HepG2 (cell line): Measurements from ENCODE around the gene KRTAP10-2. TPM values are rescaled to one million over a fixed set of nuclear protein-coding genes. Genes with fewer than 3 reads are reported as not detected.

Experiments
- HCFC1 ChIP-seq: fragments of 150-350 bp; IDR thresholded peaks from 2 replicates; pipeline ENCODE4 v1.6.1; 2014; ENCODE audit warnings: low read depth, low read length
- IKZF4 ChIP-seq: sonication (generic); formaldehyde crosslinking; IDR thresholded peaks from 2 replicates; pipeline ENCODE4 v1.5.1; 2020; ENCODE audit warnings: borderline replicate concordance, mild to moderate bottlenecking, low read depth, missing genetic modification reagents; ENCODE audit errors: not compliant biosample characterization
- PHF8 ChIP-seq: sonication (generic); formaldehyde crosslinking; IDR thresholded peaks from 2 replicates; pipeline ENCODE4 v1.5.0; 2020; ENCODE audit warnings: missing genetic modification reagents
- POLR2AphosphoS2 ChIP-seq: IDR thresholded peaks from 2 replicates; pipeline ENCODE4 v1.6.1; 2011; ENCODE audit warnings: low read depth, low read length, improper control_type of control experiment
- RBAK ChIP-seq: sonication (generic); formaldehyde crosslinking; IDR thresholded peaks from 2 replicates; pipeline ENCODE4 v1.5.1; 2020; ENCODE audit warnings: mild to moderate bottlenecking, missing genetic modification reagents
- YY1 ChIP-seq: IDR thresholded peaks from 2 replicates; pipeline ENCODE4 v1.6.1; 2011; ENCODE audit warnings: low read length, low read depth, moderate library complexity, mild to moderate bottlenecking; ENCODE audit not compliant: insufficient read depth, insufficient replicate concordance
- ZNF296 ChIP-seq: sonication (generic); formaldehyde crosslinking; conservative IDR thresholded peaks from 2 replicates; pipeline ENCODE4 v1.5.0; 2020; ENCODE audit warnings: mild to moderate bottlenecking, missing genetic modification reagents
- ZNF879 ChIP-seq: sonication (generic); formaldehyde crosslinking; IDR thresholded peaks from 2 replicates; pipeline ENCODE4 v1.8.1; 2023; ENCODE audit warnings: missing genetic modification reagents
- polyA plus RNA-seq, 8 experiments: library from polyadenylated mRNA; depleted of rRNA in 3 of 8; stranded (reverse) in 7 of 8; unstranded in 1 of 8; fragments of >200 nt; fragmentation: Illumina TruSeq in 4 of 8; extraction: Trizol in 4 of 8; gene quantifications; 2 replicates each; pipeline versions ENCODE4 v1.2.1 to v1.2.3, GENCODE V29; 2011 to 2016; ENCODE audit warnings: low read depth in 4 of 8, missing spikeins in 1 of 8, mixed read lengths in 1 of 8; ENCODE audit not compliant: insufficient read depth in 1 of 8
- total RNA-seq, 5 experiments: library from RNA; depleted of rRNA; stranded (reverse); fragments of >200 nt; fragmentation: Illumina TruSeq; extraction: Trizol; gene quantifications; 2 replicates each; pipeline ENCODE4 v1.2.3, GENCODE V29; 2016; ENCODE audit warnings: low read depth in 1 of 5
- TF ChIP-seq, protein P1 (sequence below): sonication (generic); formaldehyde crosslinking; IDR thresholded peaks from 2 replicates; pipeline ENCODE4 v1.4.0; 2020; ENCODE audit warnings: missing genetic modification reagents, borderline replicate concordance
- TF ChIP-seq, protein P2 (sequence below), 2 experiments: fragments of 450-650 bp in 1 of 2; sonication (generic) in 1 of 2; formaldehyde crosslinking; IDR thresholded peaks; 2 replicates each; pipeline versions ENCODE4 v1.5.0 to v1.8.0; 2020 to 2022; ENCODE audit warnings: mild to moderate bottlenecking in 1 of 2, missing genetic modification reagents in 1 of 2

KRTAP10-2 gene
- total and polyA plus RNA-seq, 2 of the 13 experiments (the other 11 are each of a cell fraction or from before 2014, with no cell fraction given), result not detected

DNA sequence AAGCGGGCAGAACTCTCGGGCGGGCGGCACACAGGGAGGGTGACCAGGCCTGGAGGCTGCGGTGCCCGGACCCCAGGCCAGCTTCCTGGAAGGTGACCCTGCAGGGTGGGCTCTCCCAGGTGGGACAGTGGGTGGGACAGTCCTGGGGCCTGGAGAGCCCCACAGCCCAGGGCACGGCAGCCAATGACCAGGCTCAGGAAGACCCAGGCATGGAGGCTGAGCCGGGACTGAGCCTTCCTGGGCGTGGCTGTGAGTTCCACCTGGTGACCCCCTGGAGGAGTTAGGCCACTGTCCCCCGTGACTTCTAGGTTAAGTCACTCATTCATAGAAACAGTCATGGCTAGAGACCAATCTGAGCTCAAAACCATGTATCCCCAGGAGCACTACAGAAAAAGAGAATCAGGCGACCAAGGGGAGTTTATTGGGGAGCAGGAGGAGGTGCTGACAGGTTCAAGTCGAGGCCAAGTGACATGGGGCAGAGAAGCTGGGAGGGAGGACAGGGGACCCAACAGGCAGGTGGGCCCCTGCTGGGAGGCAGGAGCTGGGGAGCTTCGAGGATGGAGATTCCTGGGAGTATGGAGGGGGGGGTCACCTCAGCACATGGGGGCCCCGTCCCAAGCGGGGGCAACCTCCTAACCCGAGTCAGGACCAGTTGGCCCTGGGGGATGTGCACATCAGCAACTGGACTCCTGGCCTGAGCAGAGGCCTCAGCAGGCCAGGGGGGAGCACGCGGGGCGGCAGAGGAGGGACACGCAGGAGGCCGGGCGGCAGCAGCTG lies 27.9 kb upstream of the KRTAP10-2 start (continued):
- TF ChIP-seq, protein P1, sequence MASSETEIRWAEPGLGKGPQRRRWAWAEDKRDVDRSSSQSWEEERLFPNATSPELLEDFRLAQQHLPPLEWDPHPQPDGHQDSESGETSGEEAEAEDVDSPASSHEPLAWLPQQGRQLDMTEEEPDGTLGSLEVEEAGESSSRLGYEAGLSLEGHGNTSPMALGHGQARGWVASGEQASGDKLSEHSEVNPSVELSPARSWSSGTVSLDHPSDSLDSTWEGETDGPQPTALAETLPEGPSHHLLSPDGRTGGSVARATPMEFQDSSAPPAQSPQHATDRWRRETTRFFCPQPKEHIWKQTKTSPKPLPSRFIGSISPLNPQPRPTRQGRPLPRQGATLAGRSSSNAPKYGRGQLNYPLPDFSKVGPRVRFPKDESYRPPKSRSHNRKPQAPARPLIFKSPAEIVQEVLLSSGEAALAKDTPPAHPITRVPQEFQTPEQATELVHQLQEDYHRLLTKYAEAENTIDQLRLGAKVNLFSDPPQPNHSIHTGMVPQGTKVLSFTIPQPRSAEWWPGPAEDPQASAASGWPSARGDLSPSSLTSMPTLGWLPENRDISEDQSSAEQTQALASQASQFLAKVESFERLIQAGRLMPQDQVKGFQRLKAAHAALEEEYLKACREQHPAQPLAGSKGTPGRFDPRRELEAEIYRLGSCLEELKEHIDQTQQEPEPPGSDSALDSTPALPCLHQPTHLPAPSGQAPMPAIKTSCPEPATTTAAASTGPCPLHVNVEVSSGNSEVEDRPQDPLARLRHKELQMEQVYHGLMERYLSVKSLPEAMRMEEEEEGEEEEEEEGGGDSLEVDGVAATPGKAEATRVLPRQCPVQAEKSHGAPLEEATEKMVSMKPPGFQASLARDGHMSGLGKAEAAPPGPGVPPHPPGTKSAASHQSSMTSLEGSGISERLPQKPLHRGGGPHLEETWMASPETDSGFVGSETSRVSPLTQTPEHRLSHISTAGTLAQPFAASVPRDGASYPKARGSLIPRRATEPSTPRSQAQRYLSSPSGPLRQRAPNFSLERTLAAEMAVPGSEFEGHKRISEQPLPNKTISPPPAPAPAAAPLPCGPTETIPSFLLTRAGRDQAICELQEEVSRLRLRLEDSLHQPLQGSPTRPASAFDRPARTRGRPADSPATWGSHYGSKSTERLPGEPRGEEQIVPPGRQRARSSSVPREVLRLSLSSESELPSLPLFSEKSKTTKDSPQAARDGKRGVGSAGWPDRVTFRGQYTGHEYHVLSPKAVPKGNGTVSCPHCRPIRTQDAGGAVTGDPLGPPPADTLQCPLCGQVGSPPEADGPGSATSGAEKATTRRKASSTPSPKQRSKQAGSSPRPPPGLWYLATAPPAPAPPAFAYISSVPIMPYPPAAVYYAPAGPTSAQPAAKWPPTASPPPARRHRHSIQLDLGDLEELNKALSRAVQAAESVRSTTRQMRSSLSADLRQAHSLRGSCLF (CRISPR knock-in tag), result no peak
- TF ChIP-seq RBAK (CRISPR knock-in tag), result no peak
- no peak for TF ChIP-seq POLR2AphosphoS2
- no peak for TF ChIP-seq HCFC1
- no peak for TF ChIP-seq ZNF296 (CRISPR knock-in tag)
- TF ChIP-seq IKZF4 (CRISPR knock-in tag), result no peak
- no peak for TF ChIP-seq PHF8 (CRISPR knock-in tag)
- TF ChIP-seq YY1, result no peak
- TF ChIP-seq ZNF879 (CRISPR knock-in tag), result no peak
- TF ChIP-seq, protein P2, sequence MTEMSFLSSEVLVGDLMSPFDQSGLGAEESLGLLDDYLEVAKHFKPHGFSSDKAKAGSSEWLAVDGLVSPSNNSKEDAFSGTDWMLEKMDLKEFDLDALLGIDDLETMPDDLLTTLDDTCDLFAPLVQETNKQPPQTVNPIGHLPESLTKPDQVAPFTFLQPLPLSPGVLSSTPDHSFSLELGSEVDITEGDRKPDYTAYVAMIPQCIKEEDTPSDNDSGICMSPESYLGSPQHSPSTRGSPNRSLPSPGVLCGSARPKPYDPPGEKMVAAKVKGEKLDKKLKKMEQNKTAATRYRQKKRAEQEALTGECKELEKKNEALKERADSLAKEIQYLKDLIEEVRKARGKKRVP (CRISPR knock-in tag; IDR thresholded peaks at IDR 0.05), result no peak
